H1 (cell line): ENCODE results near the gene LTBP1.

ENCODE experiments used
- ATF2 ChIP-seq: IDR thresholded peaks from 2 replicates; pipeline ENCODE4 v1.6.1; 2012; ENCODE audit warnings: low read length, inconsistent platforms
- CBX8 ChIP-seq: fragments of 300-800, 300-1000 bp; sonication (generic); IDR thresholded peaks from 2 replicates; pipeline ENCODE4 v1.7.1; 2016; ENCODE audit warnings: low read depth, low read length, borderline replicate concordance
- CEBPB ChIP-seq: IDR thresholded peaks from 2 replicates; pipeline ENCODE4 v1.6.1; 2012; ENCODE audit warnings: low read depth, low read length
- CTCF ChIP-seq, 3 experiments: IDR thresholded peaks; 1 replicate in 2 of 3; 2 replicates in 1 of 3; pipeline versions ENCODE4 v1.5.1 to v1.6.1; 2011; ENCODE audit warnings: low read length in 3 of 3, mild to moderate bottlenecking in 3 of 3, inconsistent platforms in 2 of 3, low read depth in 1 of 3, moderate library complexity in 1 of 3; ENCODE audit not compliant: insufficient read depth in 1 of 3; ENCODE audit errors: control extremely low read depth in 1 of 3
- EP300 ChIP-seq, 2 experiments: IDR thresholded peaks; 1 replicate in 1 of 2; 2 replicates in 1 of 2; pipeline ENCODE4 v1.6.1; 2011 to 2012; ENCODE audit warnings: low read depth in 2 of 2, low read length in 2 of 2, mild to moderate bottlenecking in 2 of 2, borderline replicate concordance in 1 of 2, inconsistent platforms in 1 of 2, moderate library complexity in 1 of 2
- EZH2 ChIP-seq: fragments of 200-600 bp; sonication (generic); IDR thresholded peaks from 2 replicates; pipeline ENCODE4 v1.7.1; 2012; ENCODE audit warnings: low read depth, mild to moderate bottlenecking, moderate library complexity, low read length, inconsistent platforms; ENCODE audit not compliant: severe bottlenecking
- KDM1A ChIP-seq: fragments of 200-600, 300-600 bp; sonication (generic); IDR thresholded peaks from 2 replicates; pipeline ENCODE4 v1.7.1; 2016; ENCODE audit warnings: mild to moderate bottlenecking, low read length, borderline replicate concordance
- POLR2A ChIP-seq, 2 experiments: IDR thresholded peaks; 1 replicate in 1 of 2; 2 replicates in 1 of 2; pipeline ENCODE4 v1.6.1; 2011; ENCODE audit warnings: low read depth in 2 of 2, low read length in 2 of 2, mild to moderate bottlenecking in 2 of 2; ENCODE audit errors: control extremely low read depth in 1 of 2
- SP1 ChIP-seq: IDR thresholded peaks from 2 replicates; pipeline ENCODE4 v1.6.1; 2011; ENCODE audit warnings: low read depth, low read length
- SRF ChIP-seq: IDR thresholded peaks from 2 replicates; pipeline ENCODE4 v1.6.1; 2011; ENCODE audit warnings: mild to moderate bottlenecking, low read depth, low read length, moderate library complexity
- TAF1 ChIP-seq: IDR thresholded peaks from 2 replicates; pipeline ENCODE4 v1.6.1; 2011; ENCODE audit warnings: mild to moderate bottlenecking, low read depth, low read length
- TCF12 ChIP-seq: IDR thresholded peaks from 2 replicates; pipeline ENCODE4 v1.6.1; 2011; ENCODE audit warnings: low read depth, mild to moderate bottlenecking, low read length
- TEAD4 ChIP-seq: IDR thresholded peaks from 2 replicates; pipeline ENCODE4 v1.6.1; 2012; ENCODE audit warnings: low read depth, low read length, inconsistent platforms, mixed read lengths

GRCh38 chr2:33371304-33372090, 424.7 kb downstream of the LTBP1 start:
- TF ChIP-seq EP300 (IDR thresholded peaks at IDR 0.05; ENCODE audit: borderline replicate concordance in 1 of 2, low read depth in 2 of 2, low read length in 2 of 2) (no peak), CTCF (IDR thresholded peaks at IDR 0.05; ENCODE audit: control extremely low read depth in 1 of 3, insufficient read depth in 1 of 3, low read depth in 1 of 3, low read length in 3 of 3) (no peak), EZH2 (no peak), POLR2A (IDR thresholded peaks at IDR 0.05; ENCODE audit: control extremely low read depth in 1 of 2, low read depth in 2 of 2, low read length in 2 of 2) (no peak), TCF12 (no peak), SP1 (no peak), SRF (no peak), CBX8 (no peak), TEAD4 (no peak), ATF2 (no peak), TAF1 (no peak), CEBPB (no peak), KDM1A (no peak)
